ENCODE data around the gene PDCD11.

- TF ChIP-seq POLR2AphosphoS5 (IDR thresholded peaks at IDR 0.05; ENCODE audit: low read depth, low read length) (no peak), POLR2A (IDR thresholded peaks at IDR 0.05; ENCODE audit: low read depth, low read length) (no peak), TAF1 (IDR thresholded peaks at IDR 0.05; ENCODE audit: low read depth, low read length) (no peak), SPI1 (IDR thresholded peaks at IDR 0.05; ENCODE audit: low read depth, low read length) (no peak)
Observed at GRCh38 chr10:103469201-103469600, 72.8 kb downstream of the PDCD11 start.

All from GM12891 (cell line).